ENCODE results near the gene SH3RF2. TPM values are rescaled to one million over a fixed set of nuclear protein-coding genes. Genes with fewer than 3 reads are reported as not detected.
"Not testable (repeated sequence)": the region's sequence is repeated elsewhere in the genome, so short reads cannot be mapped to it uniquely, and the experiment has no call there.

Gene SH3RF2
- total RNA-seq, 2 donors from 2014 or later, result 2.6 to 3.2 TPM

- peaks cover 35% of the 10 kb centered on the region for H3K9me3 Mint-ChIP-seq
- TF ChIP-seq CTCF (conservative IDR thresholded peaks at IDR 0.05), result no peak
- Histone ChIP-seq H3K9me3 (ENCODE audit: control insufficient read depth, low read length) (peaks cover 32% of the 10 kb centered on the region), H3K27me3 (ENCODE audit: control insufficient read depth, insufficient read depth, low read length, poor library complexity, severe bottlenecking) (no peaks in the 10 kb centered on the region), H3K36me3 (ENCODE audit: control insufficient read depth, insufficient read depth, low read length) (no peaks in the 10 kb centered on the region), H3K4me1 (ENCODE audit: control insufficient read depth, insufficient read depth, low read length) (peaks cover 9% of the 10 kb centered on the region), H3K27ac (ENCODE audit: low read depth, low read length) (no peak overlapping the region), H3K4me3 (ENCODE audit: low read length) (no peak overlapping the region), H3K9ac (ENCODE audit: extremely low read depth, low read length, poor library complexity, severe bottlenecking) (no peak overlapping the region)
- H3K4me1 Mint-ChIP-seq, result peaks cover 10% of the 10 kb centered on the region
- WGBS, 2 experiments (ENCODE audit: insufficient coverage in 1 of 2, insufficient read length in 1 of 2), result 98 to 100% methylated on average over 1 to 2 of the region's 2 CpGs
- DNase-seq, result no peak
- H3K4me3 Mint-ChIP-seq, result no peak overlapping the region
- no peaks in the 10 kb centered on the region for H3K27me3 Mint-ChIP-seq (ENCODE audit: insufficient read depth)
- peaks cover 16% of the 10 kb centered on the region for H3K36me3 Mint-ChIP-seq (ENCODE audit: low read depth)
- no peak overlapping the region for H3K27ac Mint-ChIP-seq
Measured at GRCh38 chr5:145990170-145990569, 53.8 kb downstream of the SH3RF2 start.

GRCh38 chr5:145991044-145991575, 54.7 kb downstream of the SH3RF2 start:
- Mint-ChIP-seq H3K4me3 (no peak overlapping the region), H3K27ac (no peak overlapping the region), H3K9me3 (peaks cover 37% of the 10 kb centered on the region), H3K4me1 (peaks cover 13% of the 10 kb centered on the region), H3K36me3 (ENCODE audit: low read depth) (peaks cover 16% of the 10 kb centered on the region), H3K27me3 (ENCODE audit: insufficient read depth) (no peaks in the 10 kb centered on the region)
- no peak overlapping the region for H3K4me3 ChIP-seq (ENCODE audit: low read length)
- H3K9ac ChIP-seq (ENCODE audit: extremely low read depth, low read length, poor library complexity, severe bottlenecking), result no peak overlapping the region
- DNase-seq, result no peak
- 90 to 92% methylated on average over 2 of the region's 3 CpGs for WGBS, 2 experiments (ENCODE audit: insufficient coverage in 1 of 2, insufficient read length in 1 of 2)
- H3K27me3 ChIP-seq (ENCODE audit: control insufficient read depth, insufficient read depth, low read length, poor library complexity, severe bottlenecking), result no peaks in the 10 kb centered on the region
- no peak for TF ChIP-seq CTCF (conservative IDR thresholded peaks at IDR 0.05)
- no peak overlapping the region for H3K27ac ChIP-seq (ENCODE audit: low read depth, low read length)
- peaks cover 9% of the 10 kb centered on the region for H3K4me1 ChIP-seq (ENCODE audit: control insufficient read depth, insufficient read depth, low read length)
- peaks cover 35% of the 10 kb centered on the region for H3K9me3 ChIP-seq (ENCODE audit: control insufficient read depth, low read length)
- H3K36me3 ChIP-seq (ENCODE audit: control insufficient read depth, insufficient read depth, low read length), result no peaks in the 10 kb centered on the region

GRCh38 chr5:145993538-145993937, 57.2 kb downstream of the SH3RF2 start:
- WGBS, 2 experiments (ENCODE audit: insufficient coverage in 1 of 2, insufficient read length in 1 of 2), result 91 to 95% methylated on average over 2 to 4 of the region's 4 CpGs

GRCh38 chr5:145996135-145996534, 59.8 kb downstream of the SH3RF2 start:
- H3K4me1 ChIP-seq (ENCODE audit: control insufficient read depth, insufficient read depth, low read length), result no peaks in the 10 kb centered on the region
- Mint-ChIP-seq H3K4me3 (no peak overlapping the region), H3K27me3 (ENCODE audit: insufficient read depth) (no peaks in the 10 kb centered on the region), H3K27ac (no peak overlapping the region), H3K36me3 (ENCODE audit: low read depth) (peaks cover 16% of the 10 kb centered on the region), H3K9me3 (peaks cover 37% of the 10 kb centered on the region), H3K4me1 (peaks cover 12% of the 10 kb centered on the region)
- H3K9me3 ChIP-seq (ENCODE audit: control insufficient read depth, low read length), result peaks cover 35% of the 10 kb centered on the region
- H3K27ac ChIP-seq (ENCODE audit: low read depth, low read length), result no peak overlapping the region
- no peak for TF ChIP-seq CTCF (conservative IDR thresholded peaks at IDR 0.05)
- no peak for DNase-seq
- no peaks in the 10 kb centered on the region for H3K27me3 ChIP-seq (ENCODE audit: control insufficient read depth, insufficient read depth, low read length, poor library complexity, severe bottlenecking)
- H3K36me3 ChIP-seq (ENCODE audit: control insufficient read depth, insufficient read depth, low read length), result no peaks in the 10 kb centered on the region
- 91 to 94% methylated on average over 5 to 6 of the region's 6 CpGs for WGBS, 2 experiments (ENCODE audit: insufficient coverage in 1 of 2, insufficient read length in 1 of 2)
- H3K4me3 ChIP-seq (ENCODE audit: low read length), result no peak overlapping the region
- H3K9ac ChIP-seq (ENCODE audit: extremely low read depth, low read length, poor library complexity, severe bottlenecking), result no peak overlapping the region

More at GRCh38 chr5:145993538-145993937, 57.2 kb downstream of the SH3RF2 start:
- not testable (repeated sequence) for H3K4me1 ChIP-seq (ENCODE audit: control insufficient read depth, insufficient read depth, low read length); H3K27ac ChIP-seq (ENCODE audit: low read depth, low read length); H3K27me3 Mint-ChIP-seq (ENCODE audit: insufficient read depth); H3K4me3 ChIP-seq (ENCODE audit: low read length); H3K27me3 ChIP-seq (ENCODE audit: control insufficient read depth, insufficient read depth, low read length, poor library complexity, severe bottlenecking); H3K9ac ChIP-seq (ENCODE audit: extremely low read depth, low read length, poor library complexity, severe bottlenecking); DNase-seq; H3K27ac Mint-ChIP-seq; H3K4me3 Mint-ChIP-seq; H3K36me3 ChIP-seq (ENCODE audit: control insufficient read depth, insufficient read depth, low read length)
- Mint-ChIP-seq H3K4me1 (peaks cover 14% of the 10 kb centered on the region), H3K9me3 (peaks cover 37% of the 10 kb centered on the region), H3K36me3 (ENCODE audit: low read depth) (peaks cover 16% of the 10 kb centered on the region)
- peaks cover 35% of the 10 kb centered on the region for H3K9me3 ChIP-seq (ENCODE audit: control insufficient read depth, low read length)

Measured in endodermal cell (in vitro differentiated cells).